ENCODE data around the gene CRACR2B. TPM values are rescaled to one million over a fixed set of nuclear protein-coding genes. Genes with fewer than 3 reads are reported as not detected.

The CRACR2B gene
- polyA plus RNA-seq (2012; ENCODE audit: insufficient read depth, insufficient read length), result 6.5 TPM

- DNase-seq (ENCODE audit: low read depth, low spot score), result no peak
These were observed at the start of gene CRACR2B for GRCh38 chr11:827897-828192. Gene CRACR2B (plus strand): TSS chr11:827919. CDS start chr11:828608, 689 bp downstream.

GRCh38 chr11:778976-779954 is 48.5 kb upstream of the CRACR2B start:
- no peak for DNase-seq (ENCODE audit: low read depth, low spot score)
- no peak overlapping the region for H3K4me3 ChIP-seq (ENCODE audit: low read length)

More at GRCh38 chr11:827897-828192, at the start of gene CRACR2B:
- peak within 1 kb of the TSS; percentile 40 for H3K4me3 ChIP-seq (ENCODE audit: low read length)

- H3K4me3 ChIP-seq (ENCODE audit: low read length), result no peak overlapping the region
- DNase-seq (ENCODE audit: low read depth, low spot score), result no peak
These were observed 47.7 kb upstream of the CRACR2B start for GRCh38 chr11:779955-780532.

GRCh38 chr11:782264-783174 is 45.2 kb upstream of the CRACR2B start:
- no peak for DNase-seq (ENCODE audit: low read depth, low spot score)
- H3K4me3 ChIP-seq (ENCODE audit: low read length), result no peak overlapping the region

DNA sequence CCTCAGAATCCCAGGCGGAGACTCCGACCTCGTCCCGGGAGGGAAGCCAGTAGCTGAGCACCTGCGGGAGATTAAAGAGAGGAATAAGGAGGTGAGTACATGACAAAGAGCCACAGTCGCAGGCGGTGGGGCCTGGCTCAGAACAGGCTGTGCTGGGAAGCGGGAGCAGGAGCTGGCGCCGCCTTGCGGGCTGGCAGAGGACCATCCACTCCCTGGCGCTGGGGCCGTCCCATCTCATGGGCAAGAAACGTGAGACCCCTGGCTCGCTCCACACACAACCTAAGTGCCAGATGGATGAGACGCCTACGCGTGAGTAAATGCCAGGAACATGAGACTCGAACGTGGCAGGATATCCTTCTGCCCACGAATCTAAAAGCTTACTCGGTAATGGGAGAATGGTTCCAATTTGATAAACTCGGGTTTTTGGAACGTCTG is 44.1 kb upstream of the CRACR2B start:
- H3K4me3 ChIP-seq (ENCODE audit: low read length), result no peak overlapping the region
- no peak for DNase-seq (ENCODE audit: low read depth, low spot score)

GRCh38 chr11:786235-787083 is 41.3 kb upstream of the CRACR2B start:
- DNase-seq (ENCODE audit: low read depth, low spot score), result no peak
- no peak overlapping the region for H3K4me3 ChIP-seq (ENCODE audit: low read length)

DNA sequence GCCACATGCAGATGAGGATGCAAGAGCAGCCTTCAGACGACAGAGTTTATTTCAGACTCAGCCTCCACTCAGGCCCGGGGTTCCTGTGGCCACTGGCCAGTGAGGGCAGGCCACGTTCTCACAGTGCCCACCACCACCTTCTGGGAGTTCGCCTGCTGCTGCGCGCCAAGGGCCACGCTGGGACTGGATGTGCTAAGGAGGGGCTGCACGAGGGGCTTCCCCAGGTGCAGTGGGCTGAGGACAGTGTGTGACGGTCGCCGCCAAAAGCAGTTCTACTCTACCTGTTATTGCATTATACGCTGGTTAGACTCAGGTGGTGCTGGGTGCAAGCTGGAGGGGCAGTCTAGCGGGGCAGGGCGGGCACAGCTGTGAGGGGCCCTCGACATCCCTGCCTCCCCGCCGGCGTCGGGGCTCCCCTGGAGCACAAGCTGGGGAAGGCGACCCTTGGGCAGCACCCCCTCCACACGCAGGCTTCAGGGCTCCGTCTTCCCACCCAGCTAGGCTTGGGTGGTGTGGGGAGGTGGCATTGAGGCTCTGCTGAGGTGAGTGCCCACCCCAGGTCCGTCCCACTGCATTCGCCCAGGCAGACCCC is 40.5 kb upstream of the CRACR2B start:
- no peak for DNase-seq (ENCODE audit: low read depth, low spot score)

GRCh38 chr11:788009-788640 is 39.6 kb upstream of the CRACR2B start:
- DNase-seq (ENCODE audit: low read depth, low spot score), result no peak
- H3K4me3 ChIP-seq (ENCODE audit: low read length), result no peak overlapping the region

More for the DNA sequence above, 40.5 kb upstream of the CRACR2B start:
- H3K4me3 ChIP-seq (ENCODE audit: low read length), result no peak overlapping the region

- DNase-seq (ENCODE audit: low read depth, low spot score), result no peak
- H3K4me3 ChIP-seq (ENCODE audit: low read length), result no peak overlapping the region
These were observed 38.5 kb upstream of the CRACR2B start for GRCh38 chr11:788953-789940.

DNA sequence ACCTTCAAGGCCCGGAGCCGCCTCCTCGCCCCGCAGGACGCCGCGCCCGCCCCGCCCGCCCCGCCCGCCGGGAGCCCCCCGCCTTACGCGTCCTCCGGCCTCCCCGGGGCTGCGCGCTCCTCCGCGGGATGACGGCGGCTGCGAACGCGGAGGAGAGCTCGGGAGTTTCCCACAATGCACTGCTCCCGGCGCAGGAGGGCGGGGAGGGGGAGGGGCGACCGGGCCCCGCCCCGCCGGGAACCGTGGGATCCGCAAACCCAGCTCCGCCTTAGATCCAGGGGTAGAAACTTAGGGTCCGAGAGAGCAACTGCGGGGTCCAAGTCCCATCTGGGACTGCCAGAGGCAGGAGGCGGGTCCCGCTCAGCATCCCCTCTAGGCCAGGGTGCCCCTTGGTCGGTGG is 37.8 kb upstream of the CRACR2B start, which contains the start of gene CEND1:
TSS of gene CEND1 (minus strand) at position 148 of the 400 bp plus-strand sequence. CDS start 1,514 bp downstream, outside the sequence.
- DNase-seq (ENCODE audit: low read depth, low spot score), result no peak

GRCh38 chr11:790721-791564 is 36.8 kb upstream of the CRACR2B start:
- H3K4me3 ChIP-seq (ENCODE audit: low read length), result no peak overlapping the region
- no peak for DNase-seq (ENCODE audit: low read depth, low spot score)

More for the DNA sequence above, 37.8 kb upstream of the CRACR2B start, which contains the start of gene CEND1:
- H3K4me3 ChIP-seq (ENCODE audit: low read length), result no peak within 1 kb of the TSS

DNA sequence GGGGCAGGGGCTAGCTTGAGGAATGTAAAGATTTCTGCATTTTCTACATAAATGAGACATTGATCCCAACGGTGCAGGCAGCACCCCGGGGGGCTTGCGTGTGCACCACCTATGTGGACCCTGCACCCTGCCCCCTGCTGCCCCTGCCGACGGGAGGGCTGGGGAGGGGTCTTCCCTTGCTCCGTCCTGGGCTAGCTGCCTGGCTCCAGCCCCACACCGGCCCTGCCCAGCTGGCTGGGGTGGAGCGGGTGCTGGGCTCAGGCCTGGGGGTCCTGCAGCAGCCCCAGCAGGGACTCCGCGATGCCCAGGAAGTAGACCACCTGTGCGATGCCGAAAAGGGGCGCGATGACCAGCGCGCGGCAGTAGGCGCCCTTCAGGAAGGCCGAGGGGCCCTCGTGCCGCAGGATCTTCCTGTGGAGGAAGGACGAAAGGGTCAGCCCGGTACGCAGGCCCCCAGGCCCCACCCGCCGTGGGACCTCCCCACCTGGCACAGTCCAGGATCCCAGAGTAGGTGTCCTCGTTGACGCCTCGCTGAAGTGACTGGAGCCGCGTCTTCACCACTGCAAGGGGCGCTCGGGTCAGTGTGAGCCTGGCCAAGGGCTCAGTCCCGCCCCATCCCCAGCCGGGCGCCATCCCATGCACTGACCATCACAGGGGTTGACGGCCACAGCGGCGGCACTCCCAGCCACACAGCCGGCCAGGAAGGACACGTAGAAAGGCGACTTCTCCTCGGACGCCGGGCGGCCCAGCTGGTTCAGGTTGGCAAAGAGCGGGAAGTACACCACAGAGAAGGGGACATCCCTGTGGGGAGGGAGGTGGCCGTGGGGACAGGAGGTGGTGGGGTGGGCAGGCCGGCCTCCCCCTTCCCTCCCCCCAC is 35.8 kb upstream of the CRACR2B start:
- DNase-seq (ENCODE audit: low read depth, low spot score), result no peak
- H3K4me3 ChIP-seq (ENCODE audit: low read length), result no peak overlapping the region

DNA sequence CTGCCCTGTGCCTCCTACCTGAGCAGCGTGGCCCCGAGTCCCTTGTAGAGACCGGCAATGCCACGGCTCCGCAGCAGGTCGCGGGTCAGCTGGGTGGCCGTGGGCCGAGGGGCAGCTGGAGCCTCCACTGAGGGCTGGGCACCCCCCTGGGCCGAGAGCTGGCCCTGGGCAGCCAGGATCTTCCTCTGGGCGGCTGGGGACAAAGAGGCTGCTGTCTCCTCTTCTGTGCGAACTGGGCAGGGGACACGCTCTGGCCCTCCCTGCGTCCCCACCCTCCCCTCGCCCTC is 35.2 kb upstream of the CRACR2B start:
- DNase-seq (ENCODE audit: low read depth, low spot score), result no peak
- no peak overlapping the region for H3K4me3 ChIP-seq (ENCODE audit: low read length)

- DNase-seq (ENCODE audit: low read depth, low spot score), result no peak
These were observed 34.8 kb upstream of the CRACR2B start for GRCh38 chr11:792873-793272.

GRCh38 chr11:793556-793955 is 34.2 kb upstream of the CRACR2B start:
- DNase-seq (ENCODE audit: low read depth, low spot score), result no peak
- no peak overlapping the region for H3K4me3 ChIP-seq (ENCODE audit: low read length)

More at GRCh38 chr11:792873-793272, 34.8 kb upstream of the CRACR2B start:
- H3K4me3 ChIP-seq (ENCODE audit: low read length), result no peak overlapping the region

Data from Jurkat, Clone E6-1 (cell line).